ENCODE results near the gene PKP2.

PKP2 gene

DNA sequence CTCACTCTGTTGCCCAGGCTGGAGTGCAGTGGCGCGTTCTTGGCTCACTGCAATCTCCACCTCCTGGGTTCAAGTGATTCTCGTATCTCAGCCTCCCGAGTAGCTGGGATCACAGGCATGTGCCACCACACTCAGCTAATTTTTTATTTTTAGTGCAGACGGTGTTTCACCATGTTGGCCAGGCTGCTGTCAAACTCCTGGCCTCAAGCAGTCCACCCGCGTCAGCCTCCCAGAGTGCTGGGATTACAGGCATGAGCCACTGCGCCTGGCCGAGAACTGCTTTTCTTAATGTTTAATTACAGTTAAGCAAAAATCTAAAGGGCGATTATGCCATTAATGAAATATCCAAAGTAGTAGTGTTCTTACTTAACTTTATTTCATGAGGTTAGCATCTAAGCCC is 154.4 kb downstream of the PKP2 start:
- DNase-seq, result no peak
